GM18861 (cell line): Measurements from ENCODE around the gene STK24.

Experiments used
- ATAC-seq: cut with Tn5 transposase; IDR thresholded peaks from one replicate; pipeline ENCODE4 v1.9.1; 2021; ENCODE audit not compliant: unreplicated experiment

STK24 gene

DNA sequence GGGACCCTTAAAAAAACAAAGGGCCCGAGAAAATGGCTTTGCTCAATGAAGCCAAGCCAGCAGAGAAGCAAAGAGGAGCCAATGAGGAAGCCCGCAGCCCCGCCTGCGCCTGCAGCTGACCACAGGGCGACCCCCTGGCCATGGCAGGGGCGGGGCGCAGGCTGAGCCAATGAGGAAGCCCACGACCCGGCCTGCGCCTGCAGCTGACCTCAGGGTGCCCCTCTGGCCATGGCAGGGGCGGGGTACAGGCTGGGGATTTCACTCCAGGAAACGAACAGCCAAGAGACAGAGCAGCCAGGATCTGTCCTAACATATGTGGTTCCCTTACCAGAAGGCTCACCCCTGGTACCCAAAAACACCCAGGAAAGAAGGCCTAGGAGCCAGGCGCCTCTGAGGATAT, 101.4 kb downstream of the STK24 start:
- ATAC-seq = no peak

DNA sequence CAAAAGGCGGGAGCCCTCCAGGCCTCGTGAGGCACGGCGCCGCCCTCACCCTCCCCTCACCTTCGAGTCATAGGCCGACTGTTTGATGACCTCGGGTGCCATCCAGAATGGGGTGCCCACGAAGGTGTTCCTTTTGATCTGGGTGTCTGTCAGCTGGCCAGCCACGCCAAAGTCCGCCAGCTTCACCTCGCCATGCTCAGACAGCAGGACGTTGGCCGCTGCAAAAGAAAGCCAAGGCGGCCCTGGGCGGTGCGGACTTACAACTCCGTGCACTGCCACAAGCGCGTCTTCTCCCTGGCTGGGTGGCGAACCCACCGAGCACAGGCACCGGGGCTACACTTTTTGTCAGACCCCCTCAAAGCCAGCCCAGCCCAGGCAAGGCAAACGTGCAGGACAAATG, 102.1 kb downstream of the STK24 start:
- ATAC-seq = no peak

- no peak for ATAC-seq
Observed at GRCh38 chr13:98474292-98474691, 102.6 kb downstream of the STK24 start.

- no peak for ATAC-seq
Observed at GRCh38 chr13:98473788-98474144, 103.1 kb downstream of the STK24 start.

DNA sequence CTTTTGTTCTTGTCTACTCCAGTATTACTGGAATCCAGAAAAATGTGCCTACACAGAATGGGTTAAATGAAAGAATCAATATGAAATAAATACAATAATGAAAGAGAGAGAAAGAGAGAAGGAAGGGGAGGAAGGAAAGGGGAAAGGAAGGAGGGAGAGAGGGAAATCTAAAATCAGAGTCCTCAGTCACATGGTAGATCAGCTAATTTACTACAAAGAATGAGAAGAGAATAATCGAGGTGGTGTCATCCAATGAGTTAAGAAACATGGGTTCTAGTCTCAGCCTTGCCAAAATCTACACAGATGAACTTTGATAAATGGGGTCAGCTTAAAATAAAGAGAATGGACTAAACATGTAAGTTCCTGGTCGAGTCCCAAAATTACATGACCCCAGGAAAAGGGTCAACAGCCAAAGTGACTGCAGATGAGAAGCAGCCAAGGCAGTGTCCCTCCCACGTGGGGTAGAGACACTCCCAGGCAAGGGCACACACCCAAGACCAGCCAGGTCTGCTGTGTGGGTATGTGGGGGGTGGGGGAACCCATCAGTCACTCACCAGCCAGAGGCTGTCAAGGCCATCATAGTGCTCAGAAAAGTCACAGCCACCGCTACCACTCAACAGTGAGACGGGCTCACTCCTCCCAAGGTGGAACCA, 103.6 kb downstream of the STK24 start:
- ATAC-seq = no peak

- ATAC-seq = no peak
Observed at GRCh38 chr13:98471934-98472333, 105.0 kb downstream of the STK24 start.

DNA sequence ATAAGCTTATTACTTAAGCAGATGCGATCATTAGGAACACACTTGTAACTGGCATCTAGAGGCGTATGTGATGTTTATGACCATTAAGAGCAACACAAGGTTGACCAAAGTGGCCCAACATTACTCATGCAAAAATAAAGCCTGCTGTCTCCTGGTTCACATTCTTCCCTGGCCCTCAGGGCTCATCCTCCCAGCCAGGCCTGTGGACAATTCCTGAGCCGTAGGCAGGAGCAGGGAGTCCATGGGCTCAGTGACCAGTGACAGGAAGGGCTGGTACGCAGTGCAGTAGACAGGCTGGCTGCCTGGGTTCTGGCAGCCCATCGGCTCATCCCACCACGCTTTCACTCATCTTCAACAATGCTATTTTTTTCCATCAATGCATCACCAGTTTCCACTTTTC, 106.0 kb downstream of the STK24 start:
- ATAC-seq = no peak

DNA sequence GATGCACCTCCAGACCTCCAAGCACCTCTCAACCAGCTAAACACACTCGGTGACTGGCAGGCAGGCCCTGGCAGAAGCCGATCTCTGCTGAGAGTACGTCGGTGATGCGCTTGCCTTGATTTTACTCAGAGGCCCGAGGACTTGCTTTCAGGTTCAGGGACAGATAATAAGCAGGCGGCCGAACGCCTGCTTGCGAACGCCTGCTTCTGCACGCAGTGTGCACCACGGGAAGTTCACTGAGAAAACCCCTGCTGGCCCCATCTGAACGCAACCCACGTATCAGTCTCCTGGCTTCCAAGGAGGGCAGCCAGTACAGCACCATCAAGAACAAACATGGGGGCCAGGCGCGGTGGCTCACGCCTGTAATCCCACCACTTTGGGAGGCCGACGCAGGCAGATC, 108.0 kb downstream of the STK24 start:
- no peak for ATAC-seq

DNA sequence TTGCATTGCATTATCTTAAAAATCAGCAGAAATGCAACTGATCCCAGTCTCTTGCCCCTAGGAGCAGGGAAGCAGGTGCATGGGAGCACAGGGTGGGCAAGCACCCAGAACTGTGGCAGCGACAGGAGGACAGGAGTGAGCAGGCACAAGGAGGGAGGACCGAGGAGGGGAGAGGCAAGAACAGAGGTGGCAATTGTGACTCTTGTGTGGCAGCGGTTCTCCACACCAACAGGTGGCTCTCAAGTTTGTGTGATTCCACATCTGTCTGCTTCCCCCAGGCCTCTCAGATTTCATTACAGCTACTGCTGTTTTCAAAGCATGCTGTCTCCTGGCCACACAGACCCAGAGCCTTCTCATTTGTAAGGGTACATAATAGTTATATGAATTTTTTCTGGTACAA, 108.5 kb downstream of the STK24 start:
- ATAC-seq = no peak

DNA sequence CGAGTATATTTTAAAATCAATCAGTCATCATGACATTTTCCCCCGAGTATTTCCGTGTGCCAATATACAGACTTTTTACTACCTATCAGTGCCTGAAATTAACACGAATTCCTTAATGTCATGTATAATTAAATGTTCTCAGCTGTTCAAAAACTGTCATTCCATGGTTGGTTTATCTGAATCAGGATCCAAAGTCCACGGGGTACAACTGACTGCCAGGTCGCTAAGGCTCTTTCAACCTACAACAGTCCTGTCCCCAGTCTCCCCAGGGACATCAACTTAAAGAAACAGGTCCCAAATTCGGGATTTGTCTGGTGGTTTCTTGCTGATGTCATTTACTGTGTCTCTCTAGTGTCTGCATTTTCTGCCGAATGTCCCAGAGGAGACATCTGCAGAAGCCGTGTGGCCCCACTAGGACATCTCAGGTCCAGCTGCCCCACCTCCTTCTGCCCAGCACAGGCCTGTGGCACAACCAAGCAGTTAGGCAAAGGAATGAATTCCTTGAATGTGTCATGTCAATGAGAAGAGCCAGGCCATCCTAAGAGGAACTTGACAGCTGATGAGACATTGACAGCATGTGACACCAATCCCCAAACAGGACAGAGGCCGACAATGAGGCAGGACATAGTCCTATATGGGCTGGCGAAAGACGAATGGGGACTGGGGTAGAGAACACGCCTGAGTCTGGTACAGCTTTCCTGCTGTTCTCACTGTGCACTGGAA, 109.5 kb downstream of the STK24 start:
- ATAC-seq = no peak

GRCh38 chr13:98466634-98467236, 110.2 kb downstream of the STK24 start:
- no peak for ATAC-seq

GRCh38 chr13:98462946-98463345, 114.0 kb downstream of the STK24 start:
- no peak for ATAC-seq

- ATAC-seq = no peak
Observed at GRCh38 chr13:98462241-98462882, 114.5 kb downstream of the STK24 start.

DNA sequence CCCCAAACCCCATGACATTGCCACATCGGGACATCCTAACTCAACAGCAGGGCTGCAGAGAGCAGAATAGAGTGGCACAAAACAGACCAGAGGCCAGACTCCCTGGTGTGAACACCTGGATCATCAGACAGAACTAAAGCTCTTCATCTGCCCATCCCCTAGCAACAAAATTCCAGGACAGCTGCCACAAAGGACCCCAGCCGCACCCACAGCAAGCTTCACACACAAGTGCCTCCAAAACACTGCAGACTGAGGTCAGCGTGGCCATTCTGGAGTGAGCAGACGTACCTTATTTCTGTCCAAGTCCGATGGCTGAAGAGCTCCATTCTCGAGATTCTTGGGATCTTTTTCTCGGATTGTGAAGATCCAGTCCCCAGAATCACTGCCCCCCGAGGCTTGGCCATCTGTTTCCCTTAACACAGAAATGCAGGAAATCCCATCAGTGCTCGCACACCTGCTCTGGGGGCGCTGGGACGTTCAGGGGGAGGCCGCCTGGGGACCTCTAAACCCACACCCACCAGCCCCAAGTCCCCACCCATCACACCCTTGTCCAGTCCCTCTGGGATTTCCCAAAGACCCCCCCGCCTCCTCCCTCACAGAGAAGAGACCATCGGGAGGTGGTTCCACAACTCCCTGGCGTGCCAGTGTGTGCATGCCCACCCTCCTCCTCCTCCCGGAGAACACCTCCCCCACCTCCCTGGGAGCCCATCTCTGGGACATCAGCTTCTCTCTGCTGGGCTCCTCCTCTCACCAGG, 115.2 kb downstream of the STK24 start:
- ATAC-seq = no peak

GRCh38 chr13:98460516-98460915, 116.4 kb downstream of the STK24 start:
- no peak for ATAC-seq

GRCh38 chr13:98459721-98460370, 117.1 kb downstream of the STK24 start:
- no peak for ATAC-seq

DNA sequence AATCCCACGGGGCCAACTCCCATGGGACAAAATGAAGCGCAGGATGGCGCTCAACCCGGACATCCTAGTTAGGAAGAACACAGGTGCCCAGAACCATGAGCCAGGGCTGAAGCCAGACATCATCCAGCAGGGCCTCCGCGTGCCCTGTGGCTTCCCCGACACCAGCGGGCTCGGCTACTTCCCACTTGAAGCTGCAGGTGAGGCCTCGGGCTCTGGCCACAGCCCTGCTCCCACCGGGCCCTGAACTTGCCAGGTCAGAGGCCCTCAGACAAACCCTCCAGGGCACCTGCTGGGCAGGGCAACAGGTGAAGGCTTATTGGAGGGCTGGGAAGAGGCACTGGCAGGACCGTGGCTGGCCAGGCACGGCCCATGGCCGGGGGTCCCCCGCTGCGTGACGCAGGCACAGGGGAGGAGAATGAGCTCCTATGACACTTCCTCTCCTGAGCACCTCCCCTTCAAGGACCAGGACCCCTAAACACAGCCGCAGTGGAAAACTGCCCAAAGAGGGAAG, 117.7 kb downstream of the STK24 start:
- no peak for ATAC-seq

GRCh38 chr13:98458431-98458830, 118.5 kb downstream of the STK24 start:
- ATAC-seq = no peak

GRCh38 chr13:98457053-98457452, 119.9 kb downstream of the STK24 start:
- ATAC-seq = no peak

- ATAC-seq = no peak
Observed at GRCh38 chr13:98456413-98456845, 120.5 kb downstream of the STK24 start.
